NCI-H460 (cell line): Measurements from ENCODE around the gene SYT2. TPM values are rescaled to one million over a fixed set of nuclear protein-coding genes. Genes with fewer than 3 reads are reported as not detected.
A peak's percentile ranks its signal among the peaks of the same experiment; 100 is the strongest.
"Not testable (repeated sequence)": the region's sequence is repeated elsewhere in the genome, so short reads cannot be mapped to it uniquely, and the experiment has no call there.

Source experiments
- DNase-seq: peaks from one replicate; pipeline ENCODE4 v3.0.0-alpha.2; 2016; ENCODE audit warnings: low read depth; ENCODE audit errors: extremely low read depth
- total RNA-seq: library from RNA; depleted of rRNA; stranded (reverse); fragments of >200 nt; shearing (Covaris generic); gene quantifications from 2 replicates; pipeline ENCODE4 v1.2.3, GENCODE V29; 2014

SYT2 gene
- total RNA-seq, 1 experiment from 2014 or later, result not detected

DNA sequence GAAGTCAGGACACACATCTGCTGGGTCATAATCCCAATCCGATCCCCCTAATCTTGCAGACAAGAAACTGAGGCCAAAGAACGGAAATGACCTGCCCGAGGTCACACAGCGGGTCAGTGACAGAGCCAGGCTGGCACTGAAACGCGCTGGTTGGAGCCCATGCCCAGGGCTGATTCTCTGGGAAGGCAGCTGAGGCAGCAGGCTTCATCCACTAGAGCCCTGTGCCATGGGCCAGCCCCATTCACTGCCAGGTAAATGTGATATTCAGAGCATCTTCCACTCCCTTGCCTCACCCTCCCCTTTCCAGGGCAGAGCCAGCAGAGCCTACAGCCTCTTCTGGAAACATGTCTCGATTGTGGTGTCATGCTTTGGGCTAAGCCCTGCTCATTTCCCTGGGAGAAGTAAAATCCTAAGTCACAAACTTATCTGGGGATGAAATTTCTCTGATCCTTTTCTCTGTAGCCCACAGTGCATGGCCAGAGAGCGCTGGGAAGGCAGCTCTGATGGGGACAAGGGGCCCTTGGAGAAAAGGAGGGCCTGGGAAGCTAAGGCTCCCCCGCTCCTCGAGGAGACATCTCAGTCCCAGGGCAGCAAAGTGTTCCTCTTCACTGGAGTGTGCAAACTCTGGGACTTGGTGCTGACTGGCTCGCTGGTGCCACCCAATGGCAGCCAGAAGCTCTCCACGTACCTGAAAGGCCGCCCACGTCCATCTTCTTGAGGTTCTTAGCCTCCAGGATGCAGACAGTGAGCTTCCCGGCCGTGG lies 110.4 kb downstream of the SYT2 start:
- peak; percentile 72 for DNase-seq

DNA sequence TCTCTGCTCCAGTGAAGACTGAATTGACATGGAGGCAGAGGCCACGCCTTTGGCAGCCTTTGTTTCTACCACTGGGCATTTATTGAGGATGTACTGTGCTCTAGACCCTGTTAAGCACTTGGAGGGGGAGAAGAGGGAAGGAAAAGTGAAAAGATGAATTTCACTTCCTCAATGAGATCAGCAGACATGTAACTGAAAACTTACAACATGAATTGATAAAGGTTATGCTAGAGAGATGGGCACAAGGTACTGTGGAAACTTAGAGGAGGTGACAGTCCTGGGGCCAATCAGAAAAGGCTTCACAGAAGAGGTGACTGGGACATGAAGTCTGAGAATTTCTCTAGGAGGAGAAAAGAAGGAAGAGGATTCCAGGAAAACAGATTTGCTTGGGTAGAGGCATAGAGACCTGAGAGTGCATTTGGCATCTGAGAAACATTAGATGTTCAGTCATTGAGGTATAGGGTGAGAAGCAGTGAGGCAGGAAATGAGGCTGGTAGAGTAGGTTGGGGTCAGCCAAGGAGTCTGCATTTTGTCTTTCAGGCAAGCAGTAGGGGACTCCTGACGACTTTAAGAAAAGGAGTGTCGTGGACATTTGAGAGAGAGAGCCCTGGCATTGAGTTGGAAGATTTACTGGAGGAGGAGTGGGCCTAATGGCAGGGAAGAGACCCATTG lies 113.0 kb downstream of the SYT2 start:
- DNase-seq, result no peak

DNA sequence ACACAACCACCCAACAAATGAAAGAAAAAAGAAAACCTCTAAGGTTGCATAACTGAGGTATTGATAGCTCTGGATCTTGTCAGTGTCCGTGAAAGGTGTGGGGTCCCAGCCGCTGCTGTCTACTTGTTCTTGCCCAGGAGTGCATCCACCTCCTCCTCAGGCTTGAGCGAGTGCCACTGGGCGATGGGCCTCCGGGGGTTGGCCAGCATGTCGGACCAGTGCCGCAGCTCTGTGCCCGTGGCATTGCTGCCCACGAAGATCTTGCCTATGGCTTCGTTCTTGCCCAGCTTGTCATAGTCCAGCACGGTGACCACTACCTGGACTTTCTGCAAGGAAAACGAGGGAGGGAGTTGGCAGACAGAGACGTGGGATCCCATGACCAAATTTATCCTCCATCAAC lies 113.6 kb downstream of the SYT2 start:
- no peak for DNase-seq

DNA sequence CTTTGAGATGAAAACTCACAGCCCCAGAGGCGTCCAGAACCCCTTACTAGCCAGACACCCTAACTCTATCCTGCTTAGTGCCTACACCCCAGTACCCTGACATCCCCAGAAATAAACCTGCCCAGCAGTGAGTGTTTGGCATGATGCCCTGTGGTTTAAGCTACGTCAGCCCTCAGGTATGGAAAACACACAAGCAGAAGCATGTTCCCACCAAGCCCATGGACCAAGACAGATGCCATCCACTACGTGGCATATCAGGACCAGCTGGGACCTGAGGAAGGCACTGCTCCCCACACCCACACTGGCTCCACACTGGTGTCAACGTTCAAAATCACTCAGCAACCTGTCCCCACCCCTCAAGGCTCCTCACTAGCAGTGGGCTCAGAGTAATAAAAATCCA lies 116.4 kb downstream of the SYT2 start:
- DNase-seq, result no peak

DNA sequence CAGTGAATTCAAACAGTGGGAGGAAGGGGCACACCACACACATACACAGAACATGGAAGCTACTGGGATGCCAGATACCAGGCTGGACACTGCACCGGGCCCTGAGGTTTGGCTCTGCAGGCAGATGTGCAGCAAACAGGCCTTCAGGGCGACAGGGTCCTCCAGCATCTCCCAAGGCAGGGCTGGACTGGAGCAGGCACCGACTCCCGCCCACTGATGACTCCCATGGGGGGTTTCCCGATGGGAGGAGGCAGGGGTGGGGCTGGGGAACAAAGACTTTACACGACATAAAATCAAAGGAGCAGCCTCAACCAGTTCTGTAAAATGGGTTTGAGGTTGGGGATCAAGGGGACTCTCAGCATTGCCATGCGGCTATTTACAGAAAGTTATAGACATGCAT lies 118.1 kb downstream of the SYT2 start:
- DNase-seq, result no peak

DNA sequence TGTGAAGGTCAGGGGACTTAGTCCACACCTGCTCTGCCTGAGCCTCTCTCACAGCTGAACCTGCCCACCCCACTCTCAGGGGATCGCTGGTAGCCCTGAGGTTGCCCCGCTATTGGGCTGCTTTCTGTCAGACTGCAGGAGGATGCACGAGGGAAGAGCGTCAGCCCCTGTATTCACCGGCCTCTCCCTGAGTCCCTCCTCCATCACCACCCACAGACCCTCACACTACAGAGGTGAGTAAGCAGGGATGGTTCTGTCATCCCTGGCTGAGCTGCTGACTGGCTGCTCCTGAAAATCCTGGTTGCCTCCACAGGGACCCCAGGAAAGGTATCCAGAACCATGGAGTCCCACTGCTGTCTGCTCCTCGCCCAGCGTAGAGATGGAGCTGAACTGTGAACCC lies 118.7 kb downstream of the SYT2 start:
- DNase-seq, result no peak

DNA sequence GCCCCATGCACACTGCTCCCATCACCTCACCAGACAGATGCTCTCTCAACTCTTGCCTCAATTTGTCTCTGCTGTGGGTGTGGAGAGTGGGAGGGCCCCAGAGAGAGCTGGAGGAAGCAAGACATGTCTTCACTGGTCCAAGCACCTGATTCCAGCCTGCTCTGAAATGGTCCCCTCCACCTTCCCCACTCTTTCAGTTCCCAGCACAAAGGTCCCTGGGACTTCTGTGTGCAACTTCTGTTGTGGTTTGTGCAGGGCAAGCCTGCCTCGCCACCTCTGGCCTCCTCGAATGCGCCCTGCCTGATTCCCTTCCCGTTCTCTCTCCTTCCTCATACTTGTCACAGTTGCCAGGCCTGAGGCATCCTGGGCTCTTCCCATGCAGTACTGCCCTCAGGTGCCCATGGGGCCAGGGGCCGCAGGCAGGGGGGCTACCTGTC lies 119.3 kb downstream of the SYT2 start:
- DNase-seq, result no peak

DNA sequence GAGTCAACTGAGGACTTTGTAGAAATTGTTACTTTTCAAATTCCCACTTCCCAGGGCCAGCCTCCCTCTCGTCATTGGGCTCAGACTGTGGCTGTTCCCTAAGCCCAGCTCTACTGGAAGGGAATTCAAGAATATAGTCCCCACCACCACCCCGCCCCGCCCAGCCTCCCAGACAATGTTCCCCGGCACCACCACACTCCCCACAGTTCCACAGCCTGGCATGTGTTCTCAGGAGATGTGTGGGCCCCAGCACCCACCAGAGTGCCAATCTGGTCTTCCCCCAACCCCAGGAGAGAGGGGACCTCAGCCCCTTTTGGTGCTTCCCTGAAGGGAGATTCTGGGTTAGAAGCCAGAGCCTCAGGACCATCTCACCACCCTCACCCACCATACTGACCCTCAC lies 120.1 kb downstream of the SYT2 start:
- DNase-seq, result no peak

DNA sequence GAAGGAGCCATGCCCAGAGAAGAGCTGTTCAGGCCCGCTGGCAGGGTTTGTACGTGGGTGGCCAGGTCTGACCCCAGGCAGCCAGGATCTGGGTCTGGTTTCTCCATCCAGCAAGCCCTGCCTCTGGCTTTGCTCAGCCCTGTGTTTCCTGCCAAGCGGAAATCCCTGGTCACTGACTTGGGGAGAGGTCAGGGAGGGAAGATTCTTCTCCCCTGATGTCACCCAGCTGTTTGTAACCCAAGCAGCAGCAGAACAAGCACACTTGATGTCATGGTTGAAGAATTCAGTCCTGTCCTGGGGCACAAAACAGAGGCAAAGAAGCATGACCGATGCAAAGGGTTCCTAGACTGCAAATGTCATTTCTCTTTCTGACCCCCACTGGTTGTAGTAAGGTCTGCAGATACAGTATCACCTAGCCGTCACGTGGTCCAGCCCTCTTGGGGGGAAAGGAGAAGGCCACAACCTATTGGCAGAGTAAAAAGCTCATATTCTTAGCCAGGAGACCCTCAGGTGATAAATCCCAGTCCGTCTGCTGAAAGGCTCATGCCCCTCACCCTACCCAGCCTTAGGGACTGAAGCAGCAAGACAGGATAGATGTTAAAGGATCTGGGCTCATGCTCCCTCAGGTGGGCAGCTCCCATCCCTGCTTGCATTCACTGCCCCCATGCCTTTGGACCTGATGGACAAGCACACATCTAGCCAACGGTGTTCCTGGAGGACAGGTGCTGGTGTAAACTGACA lies 120.9 kb downstream of the SYT2 start:
- peak; percentile 61 for DNase-seq

DNA sequence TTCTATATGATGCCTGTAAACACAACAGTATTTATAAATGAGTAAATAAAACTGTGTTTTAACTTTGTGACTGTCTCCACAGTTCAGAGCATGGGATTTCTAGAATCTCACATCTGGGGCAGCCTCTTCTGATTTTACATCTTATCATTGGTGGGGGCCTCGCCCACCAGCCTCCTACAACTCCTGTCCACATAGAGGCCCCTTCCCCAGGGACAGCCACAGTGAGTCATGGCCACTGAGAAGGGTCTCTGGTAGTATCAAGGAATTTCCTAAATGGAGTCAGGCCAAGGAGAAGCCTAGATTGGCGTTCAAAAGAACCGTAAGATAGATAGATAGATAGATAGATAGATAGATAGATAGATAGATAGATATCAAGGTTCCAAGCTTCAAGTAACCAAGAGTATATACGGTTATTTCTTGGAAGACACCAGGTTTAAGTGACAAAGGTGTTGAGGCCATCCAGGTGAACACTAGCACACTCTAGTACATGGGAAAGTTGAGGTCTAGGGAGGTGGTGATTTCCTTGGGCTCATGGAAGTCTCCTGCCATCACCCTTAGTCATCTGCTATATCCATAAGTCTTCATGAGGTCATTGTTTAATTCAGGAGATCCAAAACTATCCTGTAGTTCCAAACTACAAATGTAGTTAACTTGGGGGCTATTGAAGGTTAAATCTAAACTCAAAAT lies 121.6 kb downstream of the SYT2 start:
- no peak for DNase-seq

DNA sequence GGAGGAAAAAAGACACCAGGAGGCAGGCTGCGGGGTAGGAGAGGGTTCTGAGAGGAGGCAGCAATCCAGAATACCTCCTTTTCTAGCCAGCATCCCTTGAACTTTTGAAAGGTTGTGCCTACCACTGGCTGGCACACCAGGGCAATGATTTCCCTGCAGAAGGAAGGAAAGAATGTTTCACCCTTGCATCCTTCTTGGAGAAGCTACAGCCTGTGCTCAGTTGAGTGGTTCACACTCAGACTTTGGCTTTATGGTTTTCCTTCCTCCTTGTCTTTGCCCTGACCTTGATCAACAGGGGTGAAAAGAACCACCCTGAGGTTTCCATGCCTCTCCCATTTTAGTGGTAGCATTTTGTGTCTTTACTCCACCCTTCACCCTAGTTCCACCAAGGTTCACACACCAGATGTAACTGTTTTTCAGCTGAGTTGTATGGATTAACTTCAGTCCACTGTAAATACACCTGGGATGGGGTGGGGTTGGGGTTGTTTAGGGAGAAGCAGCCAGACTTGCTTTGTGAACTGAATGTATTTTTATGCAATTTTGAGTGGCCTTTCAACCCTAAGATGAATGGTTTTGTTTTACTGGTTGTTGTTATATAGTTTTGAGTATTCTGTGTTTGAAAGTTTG lies 122.3 kb downstream of the SYT2 start:
- DNase-seq, result no peak

DNA sequence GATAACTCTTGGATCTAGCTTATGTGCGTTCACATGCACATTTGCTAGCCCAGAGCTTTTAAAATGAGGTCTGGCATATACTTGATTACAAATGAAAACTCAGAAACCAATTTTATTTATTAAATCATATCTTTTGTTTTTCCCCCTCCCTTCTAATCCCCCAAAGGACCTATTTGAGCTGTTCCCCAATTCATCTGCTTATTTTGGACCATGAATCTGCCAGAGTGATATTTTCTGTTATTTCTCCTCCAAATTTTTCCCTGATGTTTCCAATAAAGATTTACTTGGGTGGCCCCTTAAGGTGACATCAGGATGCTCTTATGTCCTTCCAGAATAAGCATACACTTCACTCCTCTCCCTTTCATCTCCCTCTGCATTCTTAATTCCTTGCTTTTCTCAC lies 123.4 kb downstream of the SYT2 start:
- DNase-seq, result no peak

DNA sequence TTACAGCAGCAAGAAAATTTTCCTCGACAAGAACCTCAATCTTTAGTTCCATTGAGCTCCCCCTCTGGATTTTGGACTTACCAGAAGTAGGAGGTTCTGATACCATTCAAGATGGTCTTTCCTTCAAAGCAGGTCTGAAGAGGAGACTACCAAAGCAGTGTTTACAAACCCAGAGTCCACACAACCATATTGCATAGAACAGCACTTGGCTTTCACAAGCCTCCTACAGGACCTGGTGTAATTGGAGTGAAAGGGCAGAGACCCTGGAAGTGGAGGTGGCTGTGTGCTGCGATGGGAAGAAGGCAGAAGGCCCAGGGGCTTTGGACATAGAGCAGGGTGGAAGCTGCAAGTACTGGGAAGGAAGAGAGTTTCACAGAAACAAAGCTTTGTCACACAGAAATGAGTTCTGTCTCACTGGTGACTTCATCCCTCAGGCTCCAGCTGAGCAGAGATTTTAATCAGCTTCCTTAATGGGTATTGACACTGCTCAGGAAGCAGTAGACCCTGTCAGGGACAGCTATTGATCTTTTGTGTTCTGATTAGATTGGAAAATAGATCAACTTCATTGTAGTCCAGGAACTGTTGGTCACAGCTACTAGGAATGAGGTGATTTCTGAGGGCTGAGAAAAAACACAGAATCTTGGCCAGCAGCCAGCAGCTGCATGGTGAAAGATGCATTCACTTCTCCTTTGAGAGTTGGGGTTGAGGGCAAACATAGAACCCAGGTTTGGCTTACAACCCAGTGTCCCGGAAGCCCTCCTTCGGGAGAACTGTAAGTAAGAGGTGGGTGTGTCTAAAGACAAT lies 124.0 kb downstream of the SYT2 start:
- no peak for DNase-seq

DNA sequence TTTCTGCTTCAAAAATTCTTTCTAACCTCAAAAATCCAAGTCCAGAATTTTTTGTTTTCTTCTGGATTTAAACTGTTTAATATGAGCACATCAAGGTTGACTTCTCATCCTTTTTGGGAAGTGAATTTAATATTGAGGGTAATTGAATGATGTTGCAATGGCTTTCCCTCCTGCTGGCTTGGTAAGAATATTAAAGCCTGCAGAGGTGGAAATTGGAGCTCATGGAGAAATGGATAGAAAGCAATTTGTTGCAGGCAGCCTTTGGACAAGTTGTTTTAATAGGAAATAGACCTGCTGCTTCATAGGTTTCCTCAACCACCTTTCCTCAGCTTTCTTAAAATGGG lies 124.7 kb downstream of the SYT2 start:
- DNase-seq, result no peak

DNA sequence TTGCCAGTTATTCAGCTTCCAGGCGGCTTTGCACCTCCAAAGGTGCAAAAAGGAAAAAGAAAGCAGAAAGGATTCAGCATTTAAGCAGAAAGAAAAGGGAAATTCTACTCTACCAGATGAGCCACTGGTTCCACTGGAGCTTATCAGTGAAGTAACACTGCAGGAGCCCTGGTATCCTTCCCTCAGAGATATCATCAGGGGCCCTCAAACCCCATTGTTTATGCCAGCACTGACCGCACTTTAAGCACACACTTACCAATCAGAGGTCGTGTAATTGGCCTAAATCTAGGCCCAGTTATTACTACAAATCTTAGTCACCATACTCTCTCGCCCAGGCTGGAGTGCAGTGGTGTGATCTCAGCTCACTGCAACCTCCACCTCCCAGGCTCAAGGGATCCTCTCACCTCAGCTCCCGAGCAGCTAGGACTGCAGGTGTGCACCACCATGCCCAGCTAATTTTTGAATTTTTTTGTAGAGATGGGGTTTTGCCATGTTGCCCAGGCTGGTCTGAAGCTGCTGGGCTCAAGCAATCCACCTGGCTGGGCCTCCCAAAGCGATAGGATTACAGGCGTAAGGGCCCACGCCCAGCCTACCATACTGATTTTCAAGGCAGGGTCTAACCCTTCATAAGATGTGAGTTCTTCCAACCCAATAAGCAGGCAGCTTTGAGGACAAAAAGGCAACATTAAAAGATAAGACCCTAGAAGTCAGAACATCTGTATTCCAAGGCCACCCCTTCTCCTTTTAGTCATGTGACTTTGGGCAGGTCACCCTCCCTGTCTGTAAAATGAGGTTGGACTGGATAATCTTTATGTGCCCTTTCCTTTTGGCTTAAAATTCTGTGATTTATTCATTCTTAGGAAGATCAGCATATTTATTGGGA lies 125.3 kb downstream of the SYT2 start:
- DNase-seq, result no peak

DNA sequence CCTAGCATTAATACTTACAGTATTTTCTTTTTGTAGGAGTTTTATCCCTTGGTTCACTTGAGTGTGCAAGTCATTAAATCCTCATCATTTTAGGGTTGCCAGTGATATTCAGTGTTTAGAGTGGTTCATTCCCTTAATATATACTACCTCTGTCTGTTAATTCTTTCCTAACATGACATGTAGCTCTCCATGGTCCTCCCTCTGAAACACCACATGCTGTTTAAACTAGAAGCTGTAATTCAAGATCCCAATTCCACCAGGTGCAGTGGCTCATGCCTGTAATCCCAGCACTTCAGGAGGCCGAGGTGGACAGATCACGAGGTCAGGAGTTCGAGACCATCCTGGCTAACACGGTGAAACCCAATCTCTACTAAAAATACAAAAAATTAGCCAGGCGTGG lies 127.9 kb downstream of the SYT2 start:
- not testable (repeated sequence) for DNase-seq

DNA sequence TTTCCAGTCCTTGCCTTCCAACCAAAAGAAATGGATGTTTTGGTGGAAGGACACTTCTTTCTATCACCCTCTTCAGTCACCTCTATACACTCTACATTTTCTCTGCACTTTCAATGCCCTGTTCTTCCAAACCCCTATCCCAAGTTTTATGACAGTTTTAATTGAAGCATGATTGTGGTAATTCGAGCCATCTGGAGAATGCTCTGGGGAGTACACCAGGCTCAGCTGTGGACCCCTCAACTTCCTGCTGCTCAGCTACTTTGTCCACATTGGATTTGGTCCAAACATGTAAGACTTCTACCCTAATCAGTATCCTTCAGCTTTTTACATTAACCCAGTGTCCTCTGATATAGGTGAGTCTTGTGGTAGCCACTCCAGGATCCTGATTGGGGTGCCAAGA lies 129.6 kb downstream of the SYT2 start:
- DNase-seq, result no peak

DNA sequence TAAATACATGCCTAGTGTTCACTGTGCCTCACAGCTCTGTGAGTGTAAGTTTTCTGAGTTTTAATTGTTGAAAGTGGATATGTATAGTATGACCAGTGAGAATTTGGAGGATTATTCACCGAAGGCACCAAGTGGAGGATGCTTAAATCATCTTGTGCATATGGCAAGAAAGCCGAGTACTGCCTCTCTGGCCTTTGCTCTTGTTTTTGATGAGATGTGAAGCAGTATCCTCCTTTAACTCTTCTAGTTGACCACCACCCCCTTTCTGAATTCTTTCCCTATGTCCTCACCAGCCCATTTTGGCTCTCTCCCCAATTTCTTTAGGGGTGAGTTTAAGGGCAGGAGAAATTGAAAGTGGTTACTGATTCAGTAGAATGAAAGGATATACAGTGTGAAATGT lies 130.4 kb downstream of the SYT2 start:
- DNase-seq, result no peak

DNA sequence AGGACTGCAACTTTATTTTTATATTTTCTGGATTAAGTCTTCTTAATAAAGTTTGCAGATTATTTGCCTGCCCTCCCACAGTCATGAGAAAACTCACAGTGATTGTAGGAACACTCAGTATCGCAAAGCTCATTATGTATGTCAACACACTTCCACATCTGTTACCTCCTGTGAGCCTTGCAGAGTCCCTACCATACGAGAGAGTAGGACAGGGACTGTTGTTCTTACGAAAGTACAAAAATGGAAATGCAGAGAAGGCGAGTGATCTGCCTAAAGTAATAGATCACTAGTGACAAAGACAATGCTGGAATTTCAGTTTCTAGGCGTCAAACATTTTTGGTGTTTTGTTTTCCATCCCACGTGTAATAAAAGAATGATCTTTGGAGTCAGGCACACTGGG lies 131.7 kb downstream of the SYT2 start:
- DNase-seq, result no peak
